SK-N-SH treated with all-trans-retinoic acid at 6 μM for 48 hours (cell line): Measurements from ENCODE around the gene OR6C65.
"Not testable (repeated sequence)": the region's sequence is repeated elsewhere in the genome, so short reads cannot be mapped to it uniquely, and the experiment has no call there.

Source experiments
- ATAC-seq: fragments of 200-7000 bp; cut with Tn5 transposase; 3 replicates; pipeline ENCODE4 v1.9.1; 2020; ENCODE audit warnings: mild to moderate bottlenecking, moderate library complexity
- ARNTL ChIP-seq: fragments of 450-650 bp; formaldehyde crosslinking; IDR thresholded peaks from 2 replicates; pipeline ENCODE4 v1.5.0; 2020; ENCODE audit warnings: low read depth, mild to moderate bottlenecking, moderate library complexity, borderline replicate concordance
- BACH2 ChIP-seq: fragments of 250-450 bp; sonication (Bioruptor Pico); IDR thresholded peaks from 2 replicates; pipeline ENCODE4 v1.9.0; 2021; ENCODE audit warnings: mild to moderate bottlenecking, borderline replicate concordance
- CREB5 ChIP-seq: fragments of 250-450 bp; sonication (Bioruptor Pico); IDR thresholded peaks from 2 replicates; pipeline ENCODE4 v1.5.1; 2020; ENCODE audit warnings: low read depth, mild to moderate bottlenecking, moderate library complexity
- CSDC2 ChIP-seq: fragments of 250-450 bp; sonication (Bioruptor Pico); IDR thresholded peaks from 2 replicates; pipeline ENCODE4 v1.5.0; 2020; ENCODE audit warnings: mild to moderate bottlenecking, moderate library complexity
- ESRRG ChIP-seq: fragments of 250-450 bp; sonication (Bioruptor Pico); IDR thresholded peaks from 2 replicates; pipeline ENCODE4 v1.6.1; 2021; ENCODE audit warnings: mild to moderate bottlenecking
- GLIS3 ChIP-seq: fragments of 250-450 bp; sonication (Bioruptor Pico); IDR thresholded peaks from 2 replicates; pipeline ENCODE4 v1.5.0; 2020; ENCODE audit warnings: mild to moderate bottlenecking, moderate library complexity
- ISL1 ChIP-seq: fragments of 250-450 bp; sonication (Bioruptor Pico); IDR thresholded peaks from 2 replicates; pipeline ENCODE4 v2.1.2; 2022; ENCODE audit warnings: mild to moderate bottlenecking, moderate library complexity
- PPARA ChIP-seq: fragments of 250-450 bp; sonication (Bioruptor Pico); IDR thresholded peaks from 2 replicates; pipeline ENCODE4 v1.5.0; 2020; ENCODE audit warnings: mild to moderate bottlenecking, borderline replicate concordance
- RARB ChIP-seq: fragments of 250-450 bp; sonication (Bioruptor Pico); IDR thresholded peaks from 2 replicates; pipeline ENCODE4 v1.8.0; 2021; ENCODE audit warnings: mild to moderate bottlenecking, moderate library complexity
- SNAI2 ChIP-seq: fragments of 250-450 bp; sonication (Bioruptor Pico); IDR thresholded peaks from 2 replicates; pipeline ENCODE4 v1.5.0; 2020; ENCODE audit warnings: mild to moderate bottlenecking, moderate library complexity
- TCF4 ChIP-seq: fragments of 250-450 bp; sonication (Bioruptor Pico); IDR thresholded peaks from 2 replicates; pipeline ENCODE4 v1.8.0; 2021; ENCODE audit warnings: mild to moderate bottlenecking, moderate library complexity, borderline replicate concordance
- TOX ChIP-seq: fragments of 250-450 bp; sonication (Bioruptor Pico); IDR thresholded peaks from 2 replicates; pipeline ENCODE4 v1.8.0; 2021; ENCODE audit warnings: mild to moderate bottlenecking, moderate library complexity, borderline replicate concordance
- TSHZ2 ChIP-seq: fragments of 250-450 bp; sonication (Bioruptor Pico); IDR thresholded peaks from 2 replicates; pipeline ENCODE4 v1.5.0; 2020; ENCODE audit warnings: mild to moderate bottlenecking, moderate library complexity
- ZC3H10 ChIP-seq: fragments of 250-450 bp; sonication (Bioruptor Pico); IDR thresholded peaks from 2 replicates; pipeline ENCODE4 v1.5.1; 2021; ENCODE audit warnings: mild to moderate bottlenecking, moderate library complexity
- ZFP3 ChIP-seq: fragments of 250-450 bp; sonication (Bioruptor Pico); IDR thresholded peaks from 2 replicates; pipeline ENCODE4 v1.5.0; 2020; ENCODE audit warnings: mild to moderate bottlenecking, moderate library complexity
- ZNF565 ChIP-seq: fragments of 450-650 bp; formaldehyde crosslinking; conservative IDR thresholded peaks from 2 replicates; pipeline ENCODE4 v1.5.0; 2020; ENCODE audit warnings: low read depth, mild to moderate bottlenecking, moderate library complexity
- ZNF70 ChIP-seq: fragments of 450-650 bp; formaldehyde crosslinking; IDR thresholded peaks from 2 replicates; pipeline ENCODE4 v1.5.0; 2020; ENCODE audit warnings: mild to moderate bottlenecking, moderate library complexity
- ZNF8 ChIP-seq: fragments of 450-650 bp; formaldehyde crosslinking; IDR thresholded peaks from 2 replicates; pipeline ENCODE4 v1.5.0; 2020; ENCODE audit warnings: mild to moderate bottlenecking, moderate library complexity
- TF ChIP-seq, protein P1 (sequence below): fragments of 250-450 bp; sonication (Bioruptor Pico); IDR thresholded peaks from 2 replicates; pipeline ENCODE4 v1.8.0; 2020; ENCODE audit warnings: mild to moderate bottlenecking, moderate library complexity, borderline replicate concordance

The OR6C65 gene

GRCh38 chr12:55428331-55429243 is 28.3 kb downstream of the OR6C65 start (continued):
- TF ChIP-seq TSHZ2, result no peak
- no peak for TF ChIP-seq ZNF70 (CRISPR knock-in tag)
- TF ChIP-seq ZC3H10 (CRISPR knock-in tag), result no peak
- TF ChIP-seq TCF4, result no peak
- no peak for TF ChIP-seq PPARA (CRISPR knock-in tag)

- not testable (repeated sequence) for ATAC-seq
Observed at GRCh38 chr12:55441233-55441632, 40.9 kb downstream of the OR6C65 start.

GRCh38 chr12:55443776-55444175 is 43.4 kb downstream of the OR6C65 start, which contains the start of gene OR6C2:
TSS of gene OR6C2 (plus strand) at chr12:55444076. CDS start at chr12:55452214, 8,138 bp downstream.
- TF ChIP-seq ZC3H10 (CRISPR knock-in tag) (no peak), ZNF8 (no peak), BACH2 (no peak), RARB (no peak)
- ATAC-seq, result no peak

- TF ChIP-seq CSDC2 (CRISPR knock-in tag), result no peak
- no peak for TF ChIP-seq ZFP3 (CRISPR knock-in tag)
- TF ChIP-seq ARNTL (CRISPR knock-in tag), result no peak
- TF ChIP-seq ESRRG (CRISPR knock-in tag), result no peak
- TF ChIP-seq TCF4, result no peak
- no peak for TF ChIP-seq TOX (CRISPR knock-in tag)
- TF ChIP-seq, protein P1, sequence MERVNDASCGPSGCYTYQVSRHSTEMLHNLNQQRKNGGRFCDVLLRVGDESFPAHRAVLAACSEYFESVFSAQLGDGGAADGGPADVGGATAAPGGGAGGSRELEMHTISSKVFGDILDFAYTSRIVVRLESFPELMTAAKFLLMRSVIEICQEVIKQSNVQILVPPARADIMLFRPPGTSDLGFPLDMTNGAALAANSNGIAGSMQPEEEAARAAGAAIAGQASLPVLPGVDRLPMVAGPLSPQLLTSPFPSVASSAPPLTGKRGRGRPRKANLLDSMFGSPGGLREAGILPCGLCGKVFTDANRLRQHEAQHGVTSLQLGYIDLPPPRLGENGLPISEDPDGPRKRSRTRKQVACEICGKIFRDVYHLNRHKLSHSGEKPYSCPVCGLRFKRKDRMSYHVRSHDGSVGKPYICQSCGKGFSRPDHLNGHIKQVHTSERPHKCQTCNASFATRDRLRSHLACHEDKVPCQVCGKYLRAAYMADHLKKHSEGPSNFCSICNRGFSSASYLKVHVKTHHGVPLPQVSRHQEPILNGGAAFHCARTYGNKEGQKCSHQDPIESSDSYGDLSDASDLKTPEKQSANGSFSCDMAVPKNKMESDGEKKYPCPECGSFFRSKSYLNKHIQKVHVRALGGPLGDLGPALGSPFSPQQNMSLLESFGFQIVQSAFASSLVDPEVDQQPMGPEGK (CRISPR knock-in tag), result no peak
- no peak for TF ChIP-seq CREB5
- no peak for TF ChIP-seq ZNF70 (CRISPR knock-in tag)
- no peak for TF ChIP-seq SNAI2
- no peak for TF ChIP-seq ISL1 (CRISPR knock-in tag)
- no peak for TF ChIP-seq TSHZ2
- no peak for TF ChIP-seq ZNF565 (CRISPR knock-in tag)
- no peak for TF ChIP-seq GLIS3 (CRISPR knock-in tag)
- no peak for TF ChIP-seq PPARA (CRISPR knock-in tag)
- no peak for TF ChIP-seq ZC3H10 (CRISPR knock-in tag)
- TF ChIP-seq ZNF8, result no peak
- no peak for TF ChIP-seq BACH2
- no peak for ATAC-seq
Observed at GRCh38 chr12:55445357-55445756, 45.0 kb downstream of the OR6C65 start.
